HG02885 (cell line): ENCODE results near the gene CDH13.

ENCODE experiments used
- ATAC-seq: cut with Tn5 transposase; IDR thresholded peaks from one replicate; pipeline ENCODE4 v1.9.1; 2021; ENCODE audit warnings: mild to moderate bottlenecking; ENCODE audit not compliant: unreplicated experiment, poor library complexity

Gene CDH13

DNA sequence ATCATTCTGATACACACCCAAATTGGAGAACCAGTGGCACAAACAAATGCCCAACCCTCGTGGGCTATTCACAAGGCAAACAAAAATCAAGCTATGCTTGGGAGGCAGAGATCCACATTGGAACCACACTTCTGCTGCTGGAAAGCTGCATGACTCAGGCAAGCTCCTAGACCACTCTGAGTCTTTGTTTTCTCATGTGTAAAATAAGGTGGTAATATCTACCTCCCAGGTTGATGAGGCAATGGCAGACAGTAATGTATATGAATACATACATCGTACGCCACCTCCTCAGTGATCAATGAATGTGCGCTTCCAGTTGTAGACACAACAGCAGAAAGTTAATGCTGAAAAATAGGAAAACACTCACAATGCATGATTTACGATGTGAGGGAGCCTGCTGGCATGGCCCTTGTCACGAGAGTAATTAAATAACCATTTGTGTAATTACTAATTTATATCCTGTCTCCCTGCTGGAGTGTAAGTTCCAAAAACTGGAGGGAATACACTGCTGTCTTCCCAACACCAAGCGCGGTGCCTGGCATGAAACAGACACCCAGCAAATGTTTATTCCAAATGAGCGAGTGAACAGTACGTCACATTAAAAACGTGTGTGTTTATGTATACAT lies 1111.1 kb downstream of the CDH13 start:
- no peak for ATAC-seq

DNA sequence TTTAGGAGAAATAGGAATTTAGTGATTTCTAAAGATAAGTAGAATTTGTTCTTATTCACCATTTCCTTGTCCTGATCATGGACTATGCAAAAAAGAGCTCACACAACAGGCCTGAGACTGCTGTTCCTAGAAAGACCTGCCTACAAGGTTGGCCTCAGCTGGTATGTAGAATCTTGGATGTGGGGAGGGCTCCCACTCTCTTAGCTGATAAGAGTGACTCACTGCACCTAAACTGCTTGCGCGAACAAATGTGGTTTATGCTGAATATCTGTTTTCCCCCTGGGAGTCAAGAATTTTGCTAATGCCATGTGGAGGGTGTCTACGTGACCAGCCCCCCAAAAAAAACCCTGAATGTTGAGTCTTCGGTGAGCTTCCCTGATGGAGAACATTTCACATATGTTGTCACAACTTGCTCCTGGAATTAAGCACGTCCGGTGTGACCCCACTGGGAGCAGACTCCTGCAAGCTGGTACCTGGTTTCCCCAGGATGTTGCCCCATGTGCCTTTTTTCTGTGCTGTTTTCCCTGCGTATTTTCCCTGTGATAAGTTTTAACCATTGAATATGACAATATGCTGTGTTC lies 1112.2 kb downstream of the CDH13 start:
- ATAC-seq, result no peak

- ATAC-seq, result no peak
Measured at GRCh38 chr16:83742124-83742899, 1115.5 kb downstream of the CDH13 start.

GRCh38 chr16:83743241-83743640 lies 1116.5 kb downstream of the CDH13 start:
- ATAC-seq, result no peak

DNA sequence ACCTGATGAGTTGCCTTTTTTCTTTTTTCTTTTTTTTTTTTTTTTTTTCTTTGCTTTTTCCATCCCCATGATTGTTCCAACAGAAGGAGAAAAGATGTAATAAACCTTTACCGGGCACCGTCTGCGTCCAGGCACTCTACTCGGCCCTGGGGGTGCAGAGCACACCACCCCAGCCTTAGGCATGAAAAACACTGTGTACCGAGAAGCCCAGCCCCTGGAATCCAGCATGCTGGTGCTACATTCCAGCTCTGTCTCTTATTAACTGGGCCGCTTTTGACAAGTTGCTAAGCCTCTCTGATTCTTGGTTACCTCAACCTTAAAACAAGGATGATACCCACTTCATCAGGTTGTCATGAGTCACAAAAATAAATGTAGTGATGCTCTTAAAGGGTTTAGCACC lies 1117.0 kb downstream of the CDH13 start:
- ATAC-seq, result no peak

GRCh38 chr16:83744441-83744981 lies 1117.7 kb downstream of the CDH13 start:
- no peak for ATAC-seq

DNA sequence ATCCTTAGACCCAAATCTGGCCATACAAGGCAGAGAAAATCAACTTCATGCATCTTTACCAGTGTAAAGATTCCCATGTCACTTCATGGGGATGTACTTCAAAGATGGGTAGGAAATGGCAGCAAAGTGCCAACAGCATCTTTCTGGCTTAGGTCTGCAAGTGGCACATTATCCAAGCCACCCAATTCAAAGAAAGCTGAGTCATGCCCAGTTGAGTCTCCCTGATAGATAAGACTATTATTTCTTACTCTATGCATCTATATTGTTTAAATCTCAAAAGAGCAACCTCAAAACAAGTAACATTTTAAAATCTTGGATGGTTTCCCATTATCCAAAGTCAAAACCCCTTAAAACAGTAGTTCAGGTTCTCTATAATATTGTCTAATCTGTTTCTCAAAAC lies 1119.8 kb downstream of the CDH13 start:
- no peak for ATAC-seq

DNA sequence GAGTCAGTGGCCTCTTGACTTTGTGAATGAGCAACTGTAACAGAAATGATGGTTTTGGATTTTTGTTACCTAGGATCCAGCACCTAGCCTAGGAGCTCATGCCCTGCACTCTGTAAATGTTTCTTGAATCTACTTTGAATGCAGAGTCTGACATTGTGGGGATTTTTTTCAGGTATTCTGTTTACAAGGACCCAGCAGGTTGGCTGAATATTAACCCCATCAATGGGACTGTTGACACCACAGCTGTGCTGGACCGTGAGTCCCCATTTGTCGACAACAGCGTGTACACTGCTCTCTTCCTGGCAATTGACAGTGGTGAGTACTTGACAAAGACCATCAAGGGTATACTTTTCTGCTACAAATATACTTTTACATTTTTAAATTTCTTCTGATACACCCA lies 1121.2 kb downstream of the CDH13 start:
- ATAC-seq, result no peak

GRCh38 chr16:83755391-83755790 lies 1128.6 kb downstream of the CDH13 start:
- no peak for ATAC-seq

- no peak for ATAC-seq
Measured at GRCh38 chr16:83762141-83762991, 1135.6 kb downstream of the CDH13 start.

- no peak for ATAC-seq
Measured at GRCh38 chr16:83762992-83763358, 1136.2 kb downstream of the CDH13 start.

DNA sequence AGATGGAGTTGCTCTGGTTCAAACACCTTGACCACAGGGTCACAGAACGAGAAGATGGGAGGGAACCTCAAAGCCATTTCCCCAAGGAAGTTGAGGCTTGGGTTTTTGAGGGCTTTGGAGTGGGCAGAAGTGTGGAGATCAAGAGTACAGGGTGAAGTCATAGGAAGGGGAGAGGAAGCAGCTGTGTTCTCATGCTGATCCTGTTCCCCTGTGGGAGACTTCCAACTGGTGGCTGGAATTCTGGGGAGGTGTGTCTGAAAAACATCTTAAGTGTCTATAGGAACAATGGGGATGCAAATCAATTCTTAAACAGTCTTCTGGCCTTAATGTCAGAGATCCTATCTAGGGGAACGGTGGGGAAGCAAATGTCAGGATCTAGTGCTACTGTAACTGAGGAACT lies 1142.2 kb downstream of the CDH13 start:
- no peak for ATAC-seq

DNA sequence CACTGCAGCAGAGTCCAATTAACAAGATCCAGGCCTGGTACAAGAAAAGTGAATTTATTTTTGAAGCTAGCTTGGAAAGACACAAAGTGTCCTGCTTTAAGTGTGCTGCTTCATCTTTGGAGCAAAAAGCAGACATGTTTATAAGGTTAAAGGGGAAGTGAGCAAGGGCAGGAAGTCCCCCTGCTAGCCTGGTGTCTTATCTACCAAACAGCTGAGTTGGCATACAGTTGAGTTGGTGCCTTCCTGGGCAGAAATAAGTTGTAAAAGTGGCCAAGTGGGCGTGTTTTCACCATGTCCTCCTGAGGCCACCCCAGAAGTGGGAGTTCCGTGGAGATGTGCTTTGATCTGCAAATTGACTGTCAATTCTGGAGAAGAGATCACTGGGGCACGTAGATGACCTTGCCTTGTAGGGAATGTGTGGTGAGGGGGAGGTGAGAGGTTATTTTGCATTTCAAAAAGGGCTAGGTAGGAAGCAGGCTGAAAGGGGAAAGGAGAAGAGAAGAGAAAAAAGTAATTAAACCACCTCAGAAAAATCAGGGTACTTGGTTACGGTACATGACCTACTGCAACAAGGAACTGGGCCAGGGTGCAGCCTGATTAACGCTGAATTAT lies 1142.7 kb downstream of the CDH13 start:
- ATAC-seq, result no peak

DNA sequence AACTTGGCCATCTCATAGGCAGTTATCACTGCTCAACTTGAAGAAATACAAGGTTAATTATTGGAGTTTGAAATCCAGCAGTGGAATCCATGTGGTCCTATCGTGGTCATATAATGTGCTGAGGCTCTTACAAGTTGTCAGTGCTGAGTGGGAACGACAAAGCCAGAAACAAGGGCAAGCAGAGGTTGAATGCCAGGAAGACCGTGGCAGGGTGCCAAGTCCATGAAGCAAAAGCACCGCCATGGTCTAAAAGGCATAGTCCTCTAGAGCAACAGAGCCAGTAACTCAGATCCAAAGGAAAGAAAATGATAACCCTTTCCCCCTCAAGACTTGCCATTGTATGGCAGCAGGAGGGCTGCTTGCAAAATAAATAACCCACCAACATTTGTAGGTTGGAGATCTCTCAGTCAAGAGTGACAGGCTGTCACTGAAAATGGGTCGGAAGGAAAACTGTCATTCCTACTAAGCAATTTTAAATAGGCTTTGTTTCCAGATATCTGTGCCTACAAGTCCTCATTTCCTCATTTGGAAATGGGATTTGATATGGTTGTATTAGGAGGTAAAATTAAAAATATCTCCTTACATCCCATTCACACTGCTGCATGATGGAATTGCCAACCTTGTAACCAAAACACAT lies 1144.7 kb downstream of the CDH13 start:
- no peak for ATAC-seq

- ATAC-seq, result no peak
Measured at GRCh38 chr16:83772806-83773205, 1146.0 kb downstream of the CDH13 start.

DNA sequence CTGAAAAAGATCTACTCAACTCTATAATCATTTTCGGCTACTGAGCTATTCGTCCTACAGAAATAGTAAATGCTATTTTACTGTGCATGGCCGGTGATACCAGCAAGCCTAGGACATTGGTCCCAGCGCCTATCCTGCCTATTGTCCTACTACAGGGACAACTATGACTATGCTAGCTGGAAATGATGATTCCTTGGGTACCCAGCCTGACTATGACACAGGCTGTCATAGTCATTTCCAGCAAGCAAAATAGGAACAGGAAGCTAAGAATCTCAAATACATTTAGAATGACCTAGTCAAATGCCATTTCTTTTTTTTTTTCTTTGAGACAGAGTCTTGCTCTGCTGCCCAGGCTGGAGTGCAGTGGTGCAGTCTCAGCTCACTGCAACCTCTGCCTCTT lies 1147.3 kb downstream of the CDH13 start:
- no peak for ATAC-seq

- no peak for ATAC-seq
Measured at GRCh38 chr16:83776944-83777343, 1150.2 kb downstream of the CDH13 start.

GRCh38 chr16:83779886-83780285 lies 1153.1 kb downstream of the CDH13 start:
- ATAC-seq, result no peak

- ATAC-seq, result no peak
Measured at GRCh38 chr16:83785455-83785854, 1158.7 kb downstream of the CDH13 start.
